Measurements from ENCODE around the gene TMC2. TPM values are rescaled to one million over a fixed set of nuclear protein-coding genes. Genes with fewer than 3 reads are reported as not detected.
"Not testable (repeated sequence)": the region's sequence is repeated elsewhere in the genome, so short reads cannot be mapped to it uniquely, and the experiment has no call there.

Gene TMC2
- total RNA-seq: 0.22 TPM

- no peak for ATAC-seq
- intact Hi-C loops (cut with DNase I): no loop called here
- DNase-seq (ENCODE audit: low spot score): no peak
Observed at GRCh38 chr20:2536560-2536986, at the start of gene TMC2. TSS of gene TMC2 (plus strand) at chr20:2536573. CDS start at chr20:2536622, 49 bp downstream.

GRCh38 chr20:2502808-2503384, 33.5 kb upstream of the TMC2 start:
- DNase-seq (ENCODE audit: low spot score); ATAC-seq; intact Hi-C loops (cut with DNase I): not testable (repeated sequence)

DNA sequence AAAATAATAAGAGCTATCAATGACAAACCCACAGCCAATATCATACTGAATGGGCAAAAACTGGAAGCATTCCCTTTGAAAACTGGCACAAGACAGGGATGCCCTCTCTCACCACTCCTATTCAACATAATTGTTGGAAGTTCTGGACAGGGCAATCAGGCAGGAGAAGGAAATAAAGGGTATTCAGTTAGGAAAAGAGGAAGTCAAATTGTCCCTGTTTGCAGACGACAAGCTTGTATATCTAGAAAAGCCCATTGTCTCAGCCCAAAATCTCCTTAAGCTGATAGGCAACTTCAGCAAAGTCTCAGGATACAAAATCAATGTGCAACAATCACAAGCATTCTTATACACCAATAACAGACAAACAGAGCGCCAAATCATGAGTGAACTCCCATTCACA, 31.6 kb upstream of the TMC2 start:
- intact Hi-C loops (cut with DNase I); DNase-seq (ENCODE audit: low spot score); ATAC-seq: not testable (repeated sequence)

- ATAC-seq; DNase-seq (ENCODE audit: low spot score); intact Hi-C loops (cut with DNase I): not testable (repeated sequence)
Observed at GRCh38 chr20:2506426-2506825, 29.9 kb upstream of the TMC2 start.

GRCh38 chr20:2507464-2507863, 28.9 kb upstream of the TMC2 start:
- DNase-seq (ENCODE audit: low spot score) (no peak), ATAC-seq (no peak)
- intact Hi-C loops (cut with DNase I): no loop called here

- DNase-seq (ENCODE audit: low spot score) (no peak), ATAC-seq (peak; percentile 61)
- intact Hi-C loops (cut with DNase I): no loop called here
Observed at GRCh38 chr20:2507875-2508630, 28.3 kb upstream of the TMC2 start.

- ATAC-seq (peak; percentile 98), DNase-seq (ENCODE audit: low spot score) (peak; percentile 86)
- intact Hi-C loops (cut with DNase I): no loop called here
Observed at GRCh38 chr20:2508631-2509467, 27.5 kb upstream of the TMC2 start, which contains the start of gene ZNF343. TSS of gene ZNF343 (minus strand) at chr20:2508915. CDS start at chr20:2493895, 15,020 bp downstream.

DNA sequence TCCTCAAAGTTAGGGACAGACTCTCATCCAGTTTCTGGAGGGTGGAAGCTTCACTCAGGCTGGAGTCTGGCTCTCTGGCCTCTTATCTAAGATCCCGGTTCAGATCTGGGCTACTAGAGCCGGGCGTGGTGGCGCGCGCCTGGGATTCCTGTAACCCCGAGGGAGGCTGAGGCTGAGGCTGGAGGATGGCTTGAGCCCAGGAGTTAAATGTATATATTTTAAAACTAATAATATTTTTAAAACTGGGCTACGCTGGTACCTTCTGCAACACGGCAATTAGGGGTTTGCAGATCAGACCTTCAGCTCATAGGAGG, 26.9 kb upstream of the TMC2 start:
- DNase-seq (ENCODE audit: low spot score) (no peak), ATAC-seq (no peak)
- intact Hi-C loops (cut with DNase I): no loop called here

- intact Hi-C loops (cut with DNase I): loop anchor here (5.0 kb wide), 1 partner anchor 1023 kb away; no protein-coding TSS in a partner anchor
- no peak for ATAC-seq
Observed at GRCh38 chr20:2509794-2510193, 26.6 kb upstream of the TMC2 start.

GRCh38 chr20:2515203-2515602, 21.2 kb upstream of the TMC2 start:
- intact Hi-C loops (cut with DNase I): no loop called here
- no peak for DNase-seq (ENCODE audit: low spot score)
- no peak for ATAC-seq

More at GRCh38 chr20:2509794-2510193, 26.6 kb upstream of the TMC2 start:
- DNase-seq (ENCODE audit: low spot score): no peak

GRCh38 chr20:2516399-2516798, 20.0 kb upstream of the TMC2 start:
- intact Hi-C loops (cut with DNase I): no loop called here
- no peak for ATAC-seq
- DNase-seq (ENCODE audit: low spot score): no peak

DNA sequence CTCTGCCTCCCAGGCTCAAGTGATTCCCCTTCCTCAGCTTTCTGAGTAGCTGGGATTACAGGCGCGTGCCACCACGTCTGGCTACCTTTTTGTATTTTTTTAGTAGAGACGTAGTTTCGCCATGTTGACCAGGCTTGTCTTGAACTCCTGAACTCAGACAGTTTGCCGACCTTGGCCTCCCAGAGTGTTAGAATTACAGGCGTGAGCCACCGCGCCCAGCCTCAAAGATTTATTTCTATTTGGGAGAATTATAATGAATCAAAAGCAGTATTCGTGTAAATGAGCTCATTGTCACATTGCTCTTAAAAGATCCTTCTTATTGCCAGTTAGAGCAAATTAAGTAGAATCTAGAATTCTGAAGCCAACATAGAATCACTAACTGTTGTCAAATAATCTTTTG, 18.3 kb upstream of the TMC2 start:
- DNase-seq (ENCODE audit: low spot score) (no peak), ATAC-seq (no peak)
- intact Hi-C loops (cut with DNase I): no loop called here

GRCh38 chr20:2518558-2518957, 17.8 kb upstream of the TMC2 start:
- ATAC-seq: no peak
- intact Hi-C loops (cut with DNase I): no loop called here
- DNase-seq (ENCODE audit: low spot score): no peak

- DNase-seq (ENCODE audit: low spot score): no peak
Observed at GRCh38 chr20:2519115-2519809, 17.1 kb upstream of the TMC2 start.

GRCh38 chr20:2520617-2521016, 15.8 kb upstream of the TMC2 start:
- ATAC-seq: no peak
- intact Hi-C loops (cut with DNase I): loop anchor here (10.0 kb wide), 1 partner anchor 134 kb away; the partner anchor contains the start of gene NOP56
- no peak for DNase-seq (ENCODE audit: low spot score)

More at GRCh38 chr20:2519115-2519809, 17.1 kb upstream of the TMC2 start:
- ATAC-seq: no peak
- intact Hi-C loops (cut with DNase I): no loop called here

DNA sequence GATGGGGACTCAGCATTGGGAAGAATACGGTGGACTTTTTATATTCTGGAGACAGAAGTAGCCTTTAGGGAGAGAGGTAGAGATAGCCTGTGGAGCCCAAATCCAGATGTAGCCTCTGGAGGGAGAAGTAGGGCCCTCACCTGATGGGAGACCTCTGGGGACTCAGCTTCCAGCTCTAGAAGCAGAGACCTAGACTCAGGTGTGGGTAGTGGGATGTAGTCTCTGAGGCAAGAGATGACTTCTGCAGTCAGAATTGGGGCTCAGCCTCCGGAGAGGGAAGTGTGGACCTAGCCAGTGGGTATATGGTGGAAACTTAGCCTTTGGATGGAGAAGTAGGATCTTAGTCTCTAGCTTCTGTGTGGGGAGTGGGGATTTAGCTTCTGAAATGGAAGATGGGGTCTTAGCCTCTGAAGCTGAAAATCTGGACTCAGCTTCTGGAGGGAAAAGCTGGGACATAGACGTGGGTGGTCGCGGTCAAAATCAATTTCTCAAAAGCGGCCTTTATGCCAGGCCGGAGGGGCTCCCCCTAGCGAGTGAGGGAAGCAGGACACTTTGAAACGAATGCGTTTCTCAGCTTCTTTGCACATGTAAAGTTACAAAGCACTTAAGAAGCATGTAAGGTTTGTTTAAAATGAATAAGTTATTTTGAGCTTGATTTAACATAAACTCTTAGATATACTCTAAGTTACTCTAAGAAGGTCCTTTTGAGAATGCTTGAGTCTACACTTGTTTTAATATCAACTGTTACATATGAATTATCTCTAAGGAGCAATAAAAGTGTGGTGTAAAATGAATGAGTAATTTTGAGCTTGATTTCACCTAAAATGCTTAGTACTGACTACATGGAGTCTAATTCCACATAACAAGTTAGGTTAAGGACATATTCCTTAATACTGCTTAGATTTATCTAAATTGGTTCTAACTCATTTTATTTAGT, 14.7 kb upstream of the TMC2 start:
- intact Hi-C loops (cut with DNase I): loop anchor here (10.0 kb wide), 1 partner anchor 133 kb away; the partner anchor contains the start of gene NOP56
- ATAC-seq (no peak), DNase-seq (ENCODE audit: low spot score) (no peak)

DNA sequence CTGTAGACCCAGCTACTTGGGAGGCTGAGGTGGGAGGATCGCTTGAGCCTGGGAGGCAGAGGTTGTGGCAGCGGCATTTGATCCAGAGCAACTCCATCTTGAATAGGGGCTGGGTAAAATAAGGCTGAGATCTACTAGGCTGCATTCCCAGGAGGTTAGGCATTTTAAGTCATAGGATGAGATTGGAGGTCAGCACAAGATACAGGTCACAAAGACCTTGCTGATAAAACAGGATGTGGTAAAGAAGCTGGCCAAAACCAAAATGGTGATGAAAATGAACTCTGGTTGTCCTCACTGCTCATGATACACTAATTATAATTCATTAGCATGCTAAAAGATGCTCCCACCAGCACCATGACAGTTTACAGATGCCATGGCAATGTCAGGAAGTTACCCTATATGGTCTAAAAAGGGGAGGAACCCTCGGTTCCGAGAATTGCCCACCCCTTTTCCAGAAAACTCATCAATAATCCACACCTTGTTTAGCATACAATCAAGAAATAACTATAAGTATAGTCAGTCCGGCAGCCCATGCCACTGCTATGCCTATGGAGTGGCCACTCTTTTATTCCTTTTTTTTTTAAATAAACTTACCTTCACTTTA, 13.4 kb upstream of the TMC2 start:
- intact Hi-C loops (cut with DNase I): loop anchor here (10.0 kb wide), 1 partner anchor 132 kb away; the partner anchor contains the start of gene NOP56
- ATAC-seq; DNase-seq (ENCODE audit: low spot score): not testable (repeated sequence)
